GM20000 (cell line): Measurements from ENCODE around the gene GZMM.

Source experiments
- DNase-seq: peaks from one replicate; pipeline ENCODE4 v3.0.0; 2012; ENCODE audit warnings: low spot score
- TF ChIP-seq, protein P1 (sequence below): IDR thresholded peaks from 2 replicates; pipeline ENCODE4 v1.5.1; 2012; ENCODE audit warnings: mild to moderate bottlenecking, control low read depth; ENCODE audit errors: extremely low read depth, missing control alignments

GZMM gene

DNA sequence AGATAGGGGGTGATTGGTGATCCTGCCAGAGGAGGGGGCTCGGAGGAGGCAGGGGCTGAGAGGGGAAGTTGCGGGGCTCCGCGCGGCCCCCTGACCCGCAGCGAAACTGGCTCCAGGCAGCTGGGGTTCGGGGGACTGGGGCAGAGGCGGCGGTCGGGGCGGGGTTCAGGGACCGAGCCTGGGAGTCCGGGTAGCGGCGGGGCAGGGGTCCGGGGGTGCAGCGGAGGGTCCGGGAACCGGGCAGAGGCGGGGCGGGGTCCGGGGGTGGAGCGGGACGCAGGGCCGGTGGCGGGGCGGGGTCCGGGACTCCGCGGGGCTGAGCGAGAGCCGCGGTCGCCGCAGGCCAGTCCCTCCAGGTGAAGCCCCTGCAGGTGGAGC lies 46.4 kb upstream of the GZMM start:
- TF ChIP-seq, protein P1, sequence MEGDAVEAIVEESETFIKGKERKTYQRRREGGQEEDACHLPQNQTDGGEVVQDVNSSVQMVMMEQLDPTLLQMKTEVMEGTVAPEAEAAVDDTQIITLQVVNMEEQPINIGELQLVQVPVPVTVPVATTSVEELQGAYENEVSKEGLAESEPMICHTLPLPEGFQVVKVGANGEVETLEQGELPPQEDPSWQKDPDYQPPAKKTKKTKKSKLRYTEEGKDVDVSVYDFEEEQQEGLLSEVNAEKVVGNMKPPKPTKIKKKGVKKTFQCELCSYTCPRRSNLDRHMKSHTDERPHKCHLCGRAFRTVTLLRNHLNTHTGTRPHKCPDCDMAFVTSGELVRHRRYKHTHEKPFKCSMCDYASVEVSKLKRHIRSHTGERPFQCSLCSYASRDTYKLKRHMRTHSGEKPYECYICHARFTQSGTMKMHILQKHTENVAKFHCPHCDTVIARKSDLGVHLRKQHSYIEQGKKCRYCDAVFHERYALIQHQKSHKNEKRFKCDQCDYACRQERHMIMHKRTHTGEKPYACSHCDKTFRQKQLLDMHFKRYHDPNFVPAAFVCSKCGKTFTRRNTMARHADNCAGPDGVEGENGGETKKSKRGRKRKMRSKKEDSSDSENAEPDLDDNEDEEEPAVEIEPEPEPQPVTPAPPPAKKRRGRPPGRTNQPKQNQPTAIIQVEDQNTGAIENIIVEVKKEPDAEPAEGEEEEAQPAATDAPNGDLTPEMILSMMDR, result no peak
- no peak for DNase-seq

- TF ChIP-seq, protein P1, result no peak
- no peak for DNase-seq
Observed at GRCh38 chr19:497869-498510, 45.9 kb upstream of the GZMM start.

GRCh38 chr19:498511-498891 lies 45.4 kb upstream of the GZMM start:
- DNase-seq, result no peak
- TF ChIP-seq, protein P1, result no peak

- TF ChIP-seq, protein P1, result no peak
- DNase-seq, result no peak
Observed at GRCh38 chr19:498977-499623, 44.8 kb upstream of the GZMM start.

DNA sequence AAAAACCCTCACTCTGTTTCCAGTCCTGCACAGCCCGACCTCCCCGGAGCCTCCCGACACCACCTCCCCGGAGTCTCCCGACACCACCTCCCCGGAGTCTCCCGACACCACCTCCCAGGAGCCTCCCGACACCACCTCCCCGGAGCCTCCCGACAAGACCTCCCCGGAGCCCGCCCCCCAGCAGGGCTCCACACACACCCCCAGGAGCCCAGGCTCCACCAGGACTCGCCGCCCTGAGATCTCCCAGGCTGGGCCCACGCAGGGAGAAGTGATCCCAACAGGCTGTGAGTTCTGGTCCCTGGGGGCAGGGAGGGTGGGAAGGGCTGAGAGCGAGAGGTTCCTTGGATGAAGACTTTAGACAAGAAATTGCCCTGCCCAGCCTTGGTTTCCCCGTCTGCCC lies 42.2 kb upstream of the GZMM start:
- TF ChIP-seq, protein P1, result no peak
- no peak for DNase-seq

- DNase-seq, result no peak
- TF ChIP-seq, protein P1, result no peak
Observed at GRCh38 chr19:504616-505015, 39.2 kb upstream of the GZMM start.

DNA sequence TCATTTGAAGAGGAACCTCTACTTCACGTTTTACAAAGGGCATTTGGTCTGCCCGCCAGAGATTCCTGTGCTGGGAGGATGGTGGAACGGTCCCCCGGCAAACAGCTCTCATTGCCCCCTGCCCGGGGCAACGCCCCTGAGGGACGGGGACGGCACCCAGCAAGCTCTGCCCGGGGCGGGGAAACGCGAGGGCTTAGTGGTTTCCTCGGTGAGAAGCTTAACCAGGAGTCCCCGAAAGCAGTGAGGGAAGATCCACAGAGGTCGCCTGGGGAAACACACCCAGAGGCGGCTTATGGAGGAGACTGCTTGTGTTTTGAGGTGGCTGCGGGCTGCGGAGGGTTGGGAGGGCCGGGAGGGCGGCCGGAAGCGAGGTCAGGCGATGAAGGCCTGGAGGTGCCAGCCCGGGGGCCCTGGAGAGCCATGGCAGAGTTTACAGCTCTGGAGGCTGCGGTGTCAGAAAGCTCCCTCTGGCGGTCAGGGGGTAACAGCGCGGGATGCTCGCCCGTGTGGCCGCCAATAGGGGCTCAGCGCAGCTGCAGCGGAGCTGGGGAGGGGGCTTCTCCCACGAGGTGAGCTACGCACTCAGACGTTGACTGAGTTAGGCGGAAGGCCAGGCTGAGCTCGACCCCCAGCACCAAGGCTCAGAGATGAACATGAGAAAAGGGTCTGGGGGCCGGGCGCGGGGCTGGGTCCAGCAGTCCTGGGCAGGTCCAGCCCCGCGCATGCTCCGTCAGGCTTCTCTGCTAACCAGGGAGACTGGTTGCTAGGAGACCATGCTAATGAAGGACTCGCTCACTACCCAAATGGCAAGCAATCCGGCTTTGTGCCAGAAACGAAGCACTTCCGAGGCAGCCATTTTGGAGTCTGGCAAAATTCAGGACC lies 37.2 kb upstream of the GZMM start:
- peak; percentile 98 for DNase-seq
- TF ChIP-seq, protein P1, result peak; percentile 98
